Measurements from ENCODE around the gene LRRC3C.

LRRC3C gene

GRCh38 chr17:39927929-39928857 lies 661 bp downstream of the LRRC3C start:
- no peak for TF ChIP-seq MAX (IDR thresholded peaks at IDR 0.05)
- TF ChIP-seq TCF12 (IDR thresholded peaks at IDR 0.05; ENCODE audit: low read depth) = no peak
- no peak for TF ChIP-seq CEBPB (IDR thresholded peaks at IDR 0.05)
- TF ChIP-seq TAF1 (IDR thresholded peaks at IDR 0.05; ENCODE audit: low read depth) = no peak
- no peak for TF ChIP-seq RAD21 (IDR thresholded peaks at IDR 0.05; ENCODE audit: low read depth)

- TF ChIP-seq FOXM1 (IDR thresholded peaks at IDR 0.05; ENCODE audit: borderline replicate concordance, low read depth) (no peak), NFIC (IDR thresholded peaks at IDR 0.05) (no peak), USF1 (IDR thresholded peaks at IDR 0.05) (no peak)
These were observed 1.5 kb downstream of the LRRC3C start for GRCh38 chr17:39928858-39929645.

GRCh38 chr17:39929646-39930407 lies 2.3 kb downstream of the LRRC3C start:
- TF ChIP-seq YY1 (IDR thresholded peaks at IDR 0.05; ENCODE audit: low read depth) (no peak), TCF12 (IDR thresholded peaks at IDR 0.05; ENCODE audit: low read depth) (no peak), TAF1 (IDR thresholded peaks at IDR 0.05; ENCODE audit: low read depth) (no peak), FOXM1 (IDR thresholded peaks at IDR 0.05; ENCODE audit: borderline replicate concordance, low read depth) (no peak), RAD21 (IDR thresholded peaks at IDR 0.05; ENCODE audit: low read depth) (no peak), CEBPB (IDR thresholded peaks at IDR 0.05) (no peak), EP300 (IDR thresholded peaks at IDR 0.05; ENCODE audit: borderline replicate concordance) (no peak), MAX (IDR thresholded peaks at IDR 0.05) (no peak), REST (IDR thresholded peaks at IDR 0.05; ENCODE audit: low read depth) (no peak)

- TF ChIP-seq TAF1 (IDR thresholded peaks at IDR 0.05; ENCODE audit: low read depth) (no peak), MAX (IDR thresholded peaks at IDR 0.05) (no peak), CEBPB (IDR thresholded peaks at IDR 0.05) (no peak), FOXM1 (IDR thresholded peaks at IDR 0.05; ENCODE audit: borderline replicate concordance, low read depth) (no peak), TEAD4 (IDR thresholded peaks at IDR 0.05) (no peak), RAD21 (IDR thresholded peaks at IDR 0.05; ENCODE audit: low read depth) (no peak), NFIC (IDR thresholded peaks at IDR 0.05) (no peak), YY1 (IDR thresholded peaks at IDR 0.05; ENCODE audit: low read depth) (no peak), EP300 (IDR thresholded peaks at IDR 0.05; ENCODE audit: borderline replicate concordance) (no peak), REST (IDR thresholded peaks at IDR 0.05; ENCODE audit: low read depth) (no peak)
These were observed 6.4 kb downstream of the LRRC3C start for GRCh38 chr17:39933912-39934311.

- TF ChIP-seq NFIC (IDR thresholded peaks at IDR 0.05) (no peak), EP300 (IDR thresholded peaks at IDR 0.05; ENCODE audit: borderline replicate concordance) (no peak), EGR1 (IDR thresholded peaks at IDR 0.05) (no peak), ZBTB7A (IDR thresholded peaks at IDR 0.05; ENCODE audit: low read depth) (no peak), RAD21 (IDR thresholded peaks at IDR 0.05; ENCODE audit: low read depth) (no peak), FOXM1 (IDR thresholded peaks at IDR 0.05; ENCODE audit: borderline replicate concordance, low read depth) (no peak), USF1 (IDR thresholded peaks at IDR 0.05) (no peak)
These were observed 6.8 kb downstream of the LRRC3C start for GRCh38 chr17:39934324-39934723.
